ENCODE results near the gene ADCY3. TPM values are rescaled to one million over a fixed set of nuclear protein-coding genes. Genes with fewer than 3 reads are reported as not detected.

The ADCY3 gene
- polyA plus RNA-seq, 1 of the 3 experiments (the other 2 are of a cell fraction), result 53.9 TPM

- TF ChIP-seq SMC3 (IDR thresholded peaks at IDR 0.05; ENCODE audit: low read depth, low read length), result peak; percentile 52; the same call in 1 of the 2 replicates
- no peak; the same call in 1 of the 2 replicates for TF ChIP-seq FOSL2 (IDR thresholded peaks at IDR 0.05; ENCODE audit: borderline replicate concordance, low read depth)
- TF ChIP-seq IRF3 (IDR thresholded peaks at IDR 0.05; ENCODE audit: low read depth, low read length), result no peak
- TF ChIP-seq CTCF (IDR thresholded peaks at IDR 0.05), result peak; percentile 70
- peak; percentile 54 for TF ChIP-seq GABPA (IDR thresholded peaks at IDR 0.05; ENCODE audit: low read depth)
- TF ChIP-seq SIN3A (IDR thresholded peaks at IDR 0.05; ENCODE audit: borderline replicate concordance, low read depth, low read length), result peak; percentile 96
- TF ChIP-seq RFX5 (IDR thresholded peaks at IDR 0.05; ENCODE audit: low read length), result no peak; the same call in 1 of the 2 replicates
- no peak for TF ChIP-seq MEF2A (IDR thresholded peaks at IDR 0.05; ENCODE audit: borderline replicate concordance, low read depth)
- peak; percentile 59 for TF ChIP-seq RAD21 (IDR thresholded peaks at IDR 0.05; ENCODE audit: low read length)
- peak; percentile 70; the same call in 1 of the 2 replicates for TF ChIP-seq FOXJ3 (CRISPR knock-in tag; IDR thresholded peaks at IDR 0.05)
- TF ChIP-seq TCF12 (IDR thresholded peaks at IDR 0.05), result peak; percentile 20; the same call in 1 of the 2 replicates
- TF ChIP-seq USF2 (IDR thresholded peaks at IDR 0.05; ENCODE audit: borderline replicate concordance, low read depth, low read length), result no peak
- no peak for TF ChIP-seq RXRA (IDR thresholded peaks at IDR 0.05; ENCODE audit: borderline replicate concordance, low read depth)
- peak; percentile 63 for TF ChIP-seq REST (IDR thresholded peaks at IDR 0.05; ENCODE audit: low read depth, low read length)
- TF ChIP-seq EP300 (IDR thresholded peaks at IDR 0.05; ENCODE audit: borderline replicate concordance in 1 of 2, low read depth in 1 of 2, low read length in 1 of 2), result no peak; a peak in 2 of 4 replicates
- no peak for TF ChIP-seq USF1 (IDR thresholded peaks at IDR 0.05; ENCODE audit: borderline replicate concordance, low read depth)
- no peak for TF ChIP-seq ZBTB33 (IDR thresholded peaks at IDR 0.05; ENCODE audit: borderline replicate concordance, low read depth)
- TF ChIP-seq MAX (IDR thresholded peaks at IDR 0.05; ENCODE audit: low read depth), result peak; percentile 65
- no peak for TF ChIP-seq NFIC (IDR thresholded peaks at IDR 0.05; ENCODE audit: borderline replicate concordance)
Observed at GRCh38 chr2:24792874-24793760, 126.9 kb downstream of the ADCY3 start, which contains the start of the genes CENPO and PTRHD1 (continued).
